Erythroblast (primary cell): ENCODE data around the gene TBKBP1.

Experiments used
- DNase-seq, 2 experiments: peaks; one replicate each; lab custom pipeline; 2025; lab: John Stamatoyannopoulos, UW
- GATA1 ChIP-seq: IDR thresholded peaks from 2 replicates; pipeline ENCODE4 v1.6.1; 2011; ENCODE audit warnings: low read depth, mild to moderate bottlenecking, control low read depth, low read length, moderate library complexity
- POLR2A ChIP-seq: IDR thresholded peaks from 2 replicates; pipeline ENCODE4 v1.6.1; 2011; ENCODE audit warnings: mild to moderate bottlenecking, low read length

TBKBP1 gene

DNA sequence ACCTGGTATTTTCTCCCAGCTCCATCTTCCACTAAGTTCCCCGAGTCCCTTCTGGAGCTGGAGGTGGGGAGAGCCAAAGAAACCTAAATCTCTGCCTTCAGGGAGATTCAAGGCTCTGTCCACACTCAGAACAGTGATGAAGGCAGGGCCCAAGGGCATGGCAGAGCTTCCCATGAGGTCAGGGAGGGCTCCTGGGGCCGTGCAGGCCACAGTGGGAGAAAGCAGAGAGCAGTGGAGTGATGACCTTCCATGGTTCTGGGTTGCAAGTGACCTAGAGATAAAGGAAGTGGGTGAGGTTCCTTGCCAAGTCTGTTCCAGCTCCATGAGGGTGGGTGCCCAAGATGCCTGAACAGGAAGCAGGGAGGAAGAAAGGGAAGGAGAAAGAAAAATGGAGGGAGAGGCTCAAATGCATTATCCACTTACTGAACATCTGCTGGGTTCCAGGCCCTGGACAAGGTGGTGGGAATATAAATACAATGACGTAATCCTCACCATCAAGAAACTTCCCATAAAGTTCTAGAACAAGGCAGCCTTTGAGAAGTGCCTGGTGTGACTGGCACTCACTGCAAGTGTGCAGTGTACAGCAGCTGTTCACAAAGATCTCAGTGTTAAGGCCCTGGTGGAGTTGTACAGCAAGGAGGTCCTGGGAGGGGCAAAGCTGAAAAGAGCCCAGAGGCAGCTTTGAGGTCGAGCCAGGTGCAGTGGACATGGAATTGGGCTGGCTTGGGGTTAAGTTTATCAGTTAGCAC lies 13.3 kb downstream of the TBKBP1 start:
- TF ChIP-seq GATA1: no peak
- TF ChIP-seq POLR2A: no peak
- DNase-seq: no peak

DNA sequence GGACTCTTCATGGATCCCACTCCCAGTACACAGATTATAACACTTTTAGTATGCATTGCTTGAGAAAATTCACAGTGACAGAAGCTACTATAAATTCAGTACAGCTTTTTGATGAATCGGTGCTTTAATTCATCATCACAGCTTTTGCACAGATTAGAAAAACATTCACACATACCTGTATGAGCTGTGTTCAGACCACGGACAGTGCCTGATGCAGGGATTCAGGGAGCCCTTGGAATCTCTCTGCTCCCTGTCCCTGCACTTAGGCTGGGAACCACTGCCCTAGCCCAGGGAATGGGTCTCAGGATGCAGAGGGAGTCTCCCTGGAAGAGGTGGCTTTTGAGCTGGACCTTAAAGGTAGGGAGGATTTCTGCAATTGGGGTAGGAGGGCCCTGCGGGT lies 13.9 kb downstream of the TBKBP1 start:
- DNase-seq: no peak
- TF ChIP-seq GATA1: no peak
- no peak for TF ChIP-seq POLR2A

DNA sequence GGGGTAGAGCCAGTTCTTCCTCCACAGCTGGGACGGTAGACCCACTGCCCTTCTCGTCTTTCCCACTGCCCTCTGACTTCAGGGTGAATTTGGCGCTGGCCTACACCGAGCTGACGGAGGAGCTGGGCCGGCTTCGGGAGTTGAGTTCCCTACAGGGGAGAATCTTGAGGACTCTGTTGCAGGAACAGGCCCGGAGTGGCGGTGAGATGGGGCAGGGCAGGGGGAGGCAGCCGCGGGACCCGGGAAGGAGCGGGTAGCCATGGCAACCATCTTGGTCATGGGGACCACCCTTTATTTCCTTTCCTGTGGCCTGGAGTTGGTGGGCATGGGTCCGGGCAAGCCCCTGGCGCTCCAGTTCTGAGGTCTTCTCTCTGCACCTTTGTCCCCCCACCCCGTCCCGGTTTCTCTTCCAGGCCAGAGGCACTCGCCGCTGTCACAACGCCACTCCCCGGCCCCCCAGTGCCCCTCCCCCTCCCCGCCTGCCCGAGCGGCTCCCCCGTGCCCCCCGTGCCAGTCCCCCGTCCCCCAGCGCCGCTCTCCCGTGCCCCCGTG lies 14.4 kb downstream of the TBKBP1 start:
- TF ChIP-seq GATA1 (no peak), POLR2A (no peak)
- no peak for DNase-seq

DNA sequence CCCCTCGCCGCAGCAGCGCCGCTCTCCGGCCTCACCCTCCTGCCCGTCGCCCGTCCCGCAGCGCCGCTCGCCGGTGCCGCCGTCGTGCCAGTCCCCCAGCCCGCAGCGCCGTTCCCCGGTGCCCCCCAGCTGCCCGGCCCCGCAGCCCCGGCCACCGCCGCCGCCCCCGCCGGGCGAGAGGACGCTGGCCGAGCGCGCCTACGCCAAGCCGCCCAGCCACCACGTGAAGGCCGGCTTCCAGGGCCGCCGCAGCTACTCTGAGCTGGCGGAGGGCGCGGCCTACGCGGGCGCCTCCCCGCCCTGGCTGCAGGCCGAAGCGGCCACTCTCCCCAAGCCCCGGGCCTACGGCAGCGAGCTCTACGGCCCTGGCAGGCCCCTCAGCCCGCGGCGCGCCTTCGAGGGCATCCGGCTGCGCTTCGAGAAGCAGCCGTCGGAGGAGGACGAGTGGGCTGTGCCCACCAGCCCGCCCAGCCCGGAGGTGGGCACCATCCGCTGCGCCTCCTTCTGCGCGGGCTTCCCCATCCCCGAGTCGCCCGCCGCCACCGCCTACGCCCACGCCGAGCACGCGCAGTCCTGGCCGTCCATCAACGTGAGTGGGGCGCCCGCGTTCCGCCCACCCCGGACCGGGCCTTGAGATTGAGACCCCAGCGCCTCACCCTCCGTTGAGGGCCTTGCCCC lies 15.0 kb downstream of the TBKBP1 start:
- TF ChIP-seq POLR2A (no peak), GATA1 (no peak)
- DNase-seq: no peak

DNA sequence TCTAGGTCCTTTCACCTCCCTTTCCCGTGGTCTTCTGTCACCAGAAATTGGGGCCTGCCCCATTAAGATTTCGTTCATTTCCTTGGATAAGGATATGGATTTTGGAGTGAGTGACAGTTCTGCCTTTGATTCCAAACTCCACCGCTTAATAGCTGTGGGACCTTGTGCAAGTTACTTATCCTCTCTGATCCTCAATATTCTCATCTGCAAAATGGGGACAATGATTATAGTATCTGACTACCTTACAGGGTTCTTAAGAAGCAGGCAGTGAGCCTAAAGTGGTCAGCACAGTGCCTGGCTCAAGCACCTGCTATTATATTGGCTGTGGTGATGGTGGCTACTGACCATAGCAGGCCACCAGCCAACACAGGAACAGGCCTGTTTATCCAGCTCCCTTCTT lies 15.6 kb downstream of the TBKBP1 start:
- no peak for DNase-seq
- no peak for TF ChIP-seq POLR2A
- TF ChIP-seq GATA1: no peak

DNA sequence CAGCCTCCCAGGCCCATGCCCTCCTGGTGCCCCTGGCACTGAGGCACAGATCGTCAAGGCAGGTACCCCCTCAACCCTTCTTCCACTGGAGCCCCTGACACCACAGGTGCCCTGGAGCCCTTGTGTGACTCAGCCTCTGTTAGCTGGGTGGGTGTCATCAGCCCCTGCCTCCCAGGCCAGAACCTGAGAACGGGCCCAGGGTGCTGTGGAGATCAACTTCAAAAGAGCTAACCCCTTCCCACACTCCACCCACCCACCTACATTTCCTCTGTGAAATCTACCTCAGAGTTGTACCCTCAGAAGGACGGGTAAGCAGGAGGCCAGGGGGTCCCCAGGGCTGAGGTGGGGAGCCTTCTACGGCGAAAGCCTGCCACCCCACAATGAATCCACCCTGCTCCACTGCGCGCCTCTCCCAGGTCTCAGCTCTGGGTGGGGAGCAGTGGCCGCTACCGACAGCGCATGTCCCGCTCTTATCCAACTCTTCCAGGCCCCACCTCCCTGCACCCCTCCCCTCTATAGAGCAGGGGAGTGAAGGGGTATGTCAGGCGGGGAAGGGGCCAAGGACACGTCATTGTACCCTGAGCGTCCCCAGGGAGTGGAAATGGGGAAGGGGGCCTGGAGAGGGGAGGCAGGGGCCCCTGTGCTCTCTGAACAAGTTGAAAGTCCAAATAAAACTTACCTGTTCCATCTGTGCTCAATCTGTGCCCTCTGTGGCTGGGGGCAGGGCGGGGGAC lies 17.6 kb downstream of the TBKBP1 start:
- no peak for TF ChIP-seq GATA1
- TF ChIP-seq POLR2A: no peak
- no peak for DNase-seq

DNA sequence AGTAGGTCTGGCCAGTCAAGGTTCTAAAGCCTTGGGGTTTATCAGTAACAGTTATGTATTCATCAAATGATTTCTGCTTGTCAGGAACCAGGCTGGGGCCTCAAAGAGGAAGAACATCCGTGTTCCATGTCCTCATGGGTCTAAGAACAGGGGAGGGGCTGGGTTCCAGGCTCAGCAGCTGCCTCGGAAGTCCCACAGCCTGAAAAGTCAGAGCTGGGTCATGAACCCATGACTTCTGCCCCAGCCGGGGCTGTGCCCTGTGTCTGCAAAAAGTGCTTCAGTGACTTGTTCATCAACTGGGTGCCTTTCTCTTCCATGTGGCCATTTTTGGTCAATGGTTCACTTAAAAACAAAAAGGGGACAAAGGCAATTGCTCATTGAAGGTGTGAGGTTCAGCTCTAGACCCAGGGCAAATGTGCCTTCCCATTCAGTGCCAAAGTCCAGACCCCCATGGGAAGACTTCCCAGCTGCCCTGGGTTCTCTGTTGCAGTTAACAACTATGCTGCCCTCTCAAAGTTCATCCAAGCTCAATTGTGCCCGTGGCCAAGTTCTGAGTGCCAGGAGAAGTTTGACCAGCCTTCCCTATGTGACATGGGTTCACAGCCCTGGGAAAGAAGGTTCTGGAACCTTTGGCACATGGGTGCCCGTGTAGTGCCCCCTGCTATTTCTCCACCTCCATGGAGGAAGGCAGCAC lies 18.5 kb downstream of the TBKBP1 start:
- DNase-seq: no peak
- TF ChIP-seq POLR2A (no peak), GATA1 (no peak)

DNA sequence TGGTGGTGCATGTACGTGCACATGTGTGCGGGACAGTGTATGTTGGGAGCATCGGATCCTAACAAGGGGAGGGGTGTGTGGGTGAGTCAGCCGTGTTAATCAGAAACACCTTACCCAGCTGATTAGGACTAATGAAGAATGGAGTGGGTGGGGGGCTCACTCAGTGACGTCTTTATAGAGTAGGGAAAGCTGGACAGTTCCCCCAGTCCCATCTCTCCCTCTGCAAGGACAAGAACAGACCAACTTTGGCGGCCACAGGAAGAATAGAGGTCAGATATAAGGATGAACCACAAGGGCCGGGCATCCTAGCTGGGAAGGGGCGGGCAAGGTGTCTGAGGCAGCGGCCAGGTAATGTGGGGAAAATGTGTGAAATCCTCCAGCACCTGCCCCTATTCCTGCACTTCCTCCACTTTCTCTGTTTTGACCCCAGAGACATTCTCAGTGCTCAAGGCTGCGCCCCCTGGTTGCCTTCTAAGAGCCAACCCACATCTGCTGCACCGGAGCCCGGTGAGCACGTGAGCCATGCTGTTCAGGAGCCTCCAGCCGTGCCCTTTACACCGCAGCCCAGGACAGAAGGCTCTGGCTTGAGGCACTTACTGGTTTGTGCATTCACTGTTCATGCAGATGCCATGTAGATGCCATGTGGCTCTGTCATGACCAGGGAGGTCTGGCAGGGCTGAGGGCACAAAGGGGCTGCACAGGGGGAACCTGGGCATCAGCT lies 20.2 kb downstream of the TBKBP1 start:
- DNase-seq: no peak
- no peak for TF ChIP-seq POLR2A
- no peak for TF ChIP-seq GATA1

DNA sequence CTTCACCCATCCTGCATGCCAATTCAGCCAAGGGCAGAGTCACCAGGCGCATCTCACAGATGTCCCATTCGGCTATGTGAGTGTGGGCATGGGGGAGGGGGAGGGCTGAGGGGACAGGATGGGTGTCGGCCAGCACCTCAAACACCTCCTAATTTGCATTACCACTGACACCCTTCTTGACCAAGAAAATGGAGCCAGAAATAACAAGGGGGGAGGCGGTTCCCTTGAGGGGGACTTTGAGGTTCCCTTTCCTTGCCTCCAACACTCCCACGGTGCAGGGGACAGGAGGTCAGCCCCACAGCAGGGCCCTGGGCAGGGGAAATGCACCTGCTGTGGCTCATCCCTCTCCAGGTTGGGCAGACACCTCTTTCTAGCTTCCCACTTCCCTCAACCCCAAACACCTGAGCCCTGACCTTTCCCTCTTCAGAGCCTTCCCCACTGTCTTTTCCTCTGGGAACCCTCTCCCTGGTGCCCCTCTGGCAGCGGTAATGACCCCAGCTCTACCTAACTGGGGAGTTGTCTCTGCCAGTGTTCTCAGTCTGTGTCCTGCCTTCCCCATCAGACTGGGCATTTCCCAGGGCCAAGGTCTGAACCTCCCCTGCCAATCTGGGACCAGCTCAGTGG lies 20.9 kb downstream of the TBKBP1 start:
- DNase-seq: no peak
- TF ChIP-seq POLR2A (no peak), GATA1 (no peak)

DNA sequence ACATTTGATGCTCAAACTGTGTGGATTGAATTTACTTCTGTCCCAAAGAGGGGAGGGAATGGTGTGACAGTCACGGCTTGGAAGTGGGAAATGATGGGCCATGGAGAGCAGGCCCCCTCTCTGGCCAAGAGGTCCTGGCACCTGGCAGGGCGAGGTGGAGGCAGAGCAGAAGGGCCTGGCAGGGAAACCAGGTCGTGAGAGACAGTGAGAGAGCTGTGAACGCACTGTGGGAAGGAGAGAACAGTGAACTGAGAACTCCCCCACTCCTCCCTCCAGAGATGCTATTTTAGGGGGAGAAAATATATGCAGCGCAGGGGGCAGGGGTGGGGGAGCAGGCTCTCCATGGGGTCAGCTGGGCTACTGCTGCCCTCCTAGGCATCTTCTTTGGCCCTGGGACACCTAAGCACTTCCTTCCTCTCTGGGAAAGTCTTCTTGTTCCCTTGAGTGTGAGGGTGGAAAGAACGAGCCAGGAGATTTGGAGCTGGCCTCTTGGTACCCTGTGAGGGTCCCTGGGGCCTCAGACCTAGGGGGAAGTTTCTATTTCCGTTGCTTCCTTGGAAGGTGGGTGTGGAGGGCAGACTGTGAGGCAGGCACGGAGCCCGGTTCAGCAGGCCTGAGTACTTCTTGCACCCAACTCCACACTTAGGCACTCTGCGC lies 21.8 kb downstream of the TBKBP1 start:
- TF ChIP-seq GATA1: no peak
- no peak for TF ChIP-seq POLR2A
- DNase-seq: no peak

DNA sequence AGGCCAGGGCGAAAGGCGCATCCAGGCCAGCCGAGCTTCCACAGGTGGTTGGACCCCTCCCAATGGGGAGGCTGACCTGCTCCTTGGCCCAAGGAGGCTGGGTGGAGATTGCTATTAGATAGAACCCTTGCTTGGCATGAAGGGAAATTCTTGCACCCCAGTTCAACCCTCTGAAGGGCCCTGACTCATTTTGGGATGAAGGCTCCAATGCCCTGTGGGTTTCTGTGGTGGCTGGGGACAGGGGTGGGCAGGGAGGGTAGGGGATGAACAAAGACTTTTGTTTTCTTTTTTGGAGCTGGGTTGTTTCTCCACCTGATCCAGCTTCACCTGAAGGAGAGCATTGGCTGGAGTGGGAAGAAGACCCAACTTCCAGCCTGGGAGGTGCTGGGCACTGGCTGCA lies 22.4 kb downstream of the TBKBP1 start:
- no peak for TF ChIP-seq POLR2A
- no peak for TF ChIP-seq GATA1
- DNase-seq: no peak

DNA sequence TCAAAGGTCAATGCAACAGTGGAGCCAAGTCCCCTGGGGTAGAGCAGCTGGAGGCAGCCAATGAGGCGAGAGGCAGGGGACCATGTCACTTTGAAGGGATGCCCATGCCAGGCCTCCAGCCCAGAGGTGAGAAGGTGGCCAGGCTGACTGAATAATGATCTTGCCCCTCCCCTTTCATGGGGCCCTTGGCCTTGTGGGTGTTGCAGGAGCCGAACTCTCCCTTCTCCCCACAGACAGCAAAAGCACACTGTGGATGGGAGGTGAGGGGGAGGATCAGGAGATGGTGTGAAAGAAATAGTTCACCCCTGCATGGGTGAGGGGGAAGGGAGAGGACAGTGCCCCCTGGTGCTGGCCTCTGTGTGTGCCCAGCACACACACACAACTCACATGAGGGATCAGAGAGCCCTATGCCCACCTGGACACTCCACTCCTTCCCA lies 23.3 kb downstream of the TBKBP1 start:
- DNase-seq: no peak

More for the DNA sequence above, 23.3 kb downstream of the TBKBP1 start:
- no peak for TF ChIP-seq POLR2A
- TF ChIP-seq GATA1: no peak
